ENCODE results near the gene AP3S1. TPM values are rescaled to one million over a fixed set of nuclear protein-coding genes. Genes with fewer than 3 reads are reported as not detected.
A peak's percentile ranks its signal among the peaks of the same experiment; 100 is the strongest.

The AP3S1 gene
- total RNA-seq, 1 experiment from 2014 or later = 94.6 TPM

GRCh38 chr5:115844321-115844817 is 2.6 kb downstream of the AP3S1 start:
- ChIA-PET POLR2A (interaction anchor here (0.6 to 2.0 kb wide), 3 partner anchors 28 to 219 kb away, joined by 3 to 14 read pairs (median 4); partner anchors contain the start of gene TMED7), CTCF (interaction anchor here (1.3 to 1.4 kb wide), 2 partner anchors 12 to 424 kb away, joined by 3 to 4 read pairs; no protein-coding TSS in a partner anchor)
- Mint-ChIP-seq H3K4me3 (ENCODE audit: unreplicated experiment) (no peak overlapping the region), H3K27me3 (ENCODE audit: insufficient read depth, unreplicated experiment) (no peaks in the 10 kb centered on the region), H3K9me3 (ENCODE audit: unreplicated experiment) (no peaks in the 10 kb centered on the region), H3K4me1 (ENCODE audit: insufficient read depth, unreplicated experiment) (peaks cover 39% of the 10 kb centered on the region), H3K36me3 (ENCODE audit: insufficient read depth, unreplicated experiment) (peaks cover 7% of the 10 kb centered on the region), H3K27ac (ENCODE audit: low read depth, unreplicated experiment) (no peak overlapping the region)
- BruUV-seq (replicated peaks) = no TSS peak
- DNase-seq (ENCODE audit: unreplicated experiment) = no peak
- intact Hi-C loops (cut with micrococcal nuclease) = no loop called here
- no peak for TF ChIP-seq CTCF (IDR thresholded peaks at IDR 0.05; ENCODE audit: unreplicated experiment)

- POLR2A ChIA-PET = interaction anchor here (0.9 to 4.0 kb wide), 5 partner anchors 9 to 238 kb away, joined by 3 to 23 read pairs (median 4); partner anchors contain the start of gene COMMD10
- no TSS peak for BruUV-seq (replicated peaks)
- TF ChIP-seq CTCF (IDR thresholded peaks at IDR 0.05; ENCODE audit: unreplicated experiment) = no peak
- no peak overlapping the region for H3K4me3 Mint-ChIP-seq (ENCODE audit: unreplicated experiment)
- H3K36me3 Mint-ChIP-seq (ENCODE audit: insufficient read depth, unreplicated experiment) = no peaks in the 10 kb centered on the region
- intact Hi-C loops (cut with micrococcal nuclease) = no loop called here
- CTCF ChIA-PET = interaction anchor here (0.6 to 2.8 kb wide), 8 partner anchors 12 to 1807 kb away, joined by 3 to 9 read pairs (median 3); partner anchors contain the start of gene ARL14EPL
- H3K9me3 Mint-ChIP-seq (ENCODE audit: unreplicated experiment) = no peaks in the 10 kb centered on the region
- no peaks in the 10 kb centered on the region for H3K27me3 Mint-ChIP-seq (ENCODE audit: insufficient read depth, unreplicated experiment)
- peak; percentile 86 for DNase-seq (ENCODE audit: unreplicated experiment)
- peaks cover 39% of the 10 kb centered on the region for H3K4me1 Mint-ChIP-seq (ENCODE audit: insufficient read depth, unreplicated experiment)
- peak overlapping the region; percentile 79 for H3K27ac Mint-ChIP-seq (ENCODE audit: low read depth, unreplicated experiment)
Observed at GRCh38 chr5:115847290-115847689, 5.6 kb downstream of the AP3S1 start.

GRCh38 chr5:115849258-115849798 is 7.6 kb downstream of the AP3S1 start:
- H3K4me1 Mint-ChIP-seq (ENCODE audit: insufficient read depth, unreplicated experiment) = peaks cover 31% of the 10 kb centered on the region
- H3K27me3 Mint-ChIP-seq (ENCODE audit: insufficient read depth, unreplicated experiment) = no peaks in the 10 kb centered on the region
- ChIA-PET POLR2A (interaction anchor here (0.5 to 4.0 kb wide), 3 partner anchors 7 to 409 kb away, joined by 3 to 23 read pairs (median 4); partner anchors contain the start of genes AP3S1 and ATG12), CTCF (interaction anchor here (1.1 to 1.2 kb wide), 2 partner anchors 37 to 224 kb away, joined by 3 read pairs; no protein-coding TSS in a partner anchor)
- no peaks in the 10 kb centered on the region for H3K36me3 Mint-ChIP-seq (ENCODE audit: insufficient read depth, unreplicated experiment)
- no peak overlapping the region for H3K27ac Mint-ChIP-seq (ENCODE audit: low read depth, unreplicated experiment)
- intact Hi-C loops (cut with micrococcal nuclease) = no loop called here
- no peak for TF ChIP-seq CTCF (IDR thresholded peaks at IDR 0.05; ENCODE audit: unreplicated experiment)
- no TSS peak for BruUV-seq (replicated peaks)
- peaks cover 11% of the 10 kb centered on the region for H3K9me3 Mint-ChIP-seq (ENCODE audit: unreplicated experiment)
- no peak overlapping the region for H3K4me3 Mint-ChIP-seq (ENCODE audit: unreplicated experiment)
- no peak for DNase-seq (ENCODE audit: unreplicated experiment)

GRCh38 chr5:115850744-115851416 is 9.1 kb downstream of the AP3S1 start:
- POLR2A ChIA-PET = interaction anchor here (1.1 kb wide), 1 partner anchor 10 kb away, joined by 3 read pairs; the partner anchor contains the start of gene ATG12
- Mint-ChIP-seq H3K4me1 (ENCODE audit: insufficient read depth, unreplicated experiment) (peaks cover 32% of the 10 kb centered on the region), H3K27ac (ENCODE audit: low read depth, unreplicated experiment) (no peak overlapping the region), H3K4me3 (ENCODE audit: unreplicated experiment) (no peak overlapping the region), H3K36me3 (ENCODE audit: insufficient read depth, unreplicated experiment) (no peaks in the 10 kb centered on the region), H3K9me3 (ENCODE audit: unreplicated experiment) (peaks cover 18% of the 10 kb centered on the region), H3K27me3 (ENCODE audit: insufficient read depth, unreplicated experiment) (no peaks in the 10 kb centered on the region)
- DNase-seq (ENCODE audit: unreplicated experiment) = no peak
- CTCF ChIA-PET = no interaction called here
- BruUV-seq (replicated peaks) = no TSS peak
- no peak for TF ChIP-seq CTCF (IDR thresholded peaks at IDR 0.05; ENCODE audit: unreplicated experiment)
- intact Hi-C loops (cut with micrococcal nuclease) = no loop called here

All from MCF 10A (cell line).